ENCODE results near the gene GMPPB.

DNA sequence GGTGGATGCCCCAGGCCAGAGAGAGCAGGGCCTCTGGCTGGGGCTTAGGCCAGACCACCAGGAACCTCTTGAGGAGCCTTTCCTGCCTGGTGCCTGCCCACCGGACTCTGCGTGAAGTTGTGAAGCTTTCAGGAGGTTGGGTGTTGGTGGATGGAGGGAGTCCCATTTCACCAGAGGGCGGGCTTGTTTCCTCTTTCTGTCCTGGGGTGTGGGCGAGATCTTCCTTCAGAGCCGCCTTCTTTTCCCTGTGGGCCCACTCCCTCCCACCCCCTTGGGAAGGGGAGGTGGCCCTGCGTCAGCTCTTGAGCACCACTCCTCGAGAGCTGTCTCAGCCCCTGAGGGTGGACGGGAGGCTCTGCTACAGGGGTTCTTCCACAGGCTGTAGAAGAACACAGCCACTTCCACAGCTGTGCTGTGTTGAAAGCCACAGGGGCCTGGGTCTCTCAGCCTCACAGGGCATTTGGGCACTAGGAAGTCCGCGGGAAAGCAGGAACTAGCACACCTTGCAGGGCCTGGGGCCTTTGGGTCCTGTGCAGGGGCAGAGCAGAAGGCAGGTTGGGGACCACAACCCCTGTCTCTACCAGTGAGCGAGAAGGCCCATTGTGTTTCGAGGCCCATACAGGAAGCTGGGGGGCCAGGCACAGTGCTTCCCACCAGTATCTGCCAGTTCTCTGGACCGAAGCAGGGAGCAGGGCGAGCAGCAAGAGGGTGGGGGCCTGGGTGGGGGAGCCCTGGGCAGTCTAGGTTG, 6.4 kb downstream of the GMPPB start:
- TF ChIP-seq, protein P1, sequence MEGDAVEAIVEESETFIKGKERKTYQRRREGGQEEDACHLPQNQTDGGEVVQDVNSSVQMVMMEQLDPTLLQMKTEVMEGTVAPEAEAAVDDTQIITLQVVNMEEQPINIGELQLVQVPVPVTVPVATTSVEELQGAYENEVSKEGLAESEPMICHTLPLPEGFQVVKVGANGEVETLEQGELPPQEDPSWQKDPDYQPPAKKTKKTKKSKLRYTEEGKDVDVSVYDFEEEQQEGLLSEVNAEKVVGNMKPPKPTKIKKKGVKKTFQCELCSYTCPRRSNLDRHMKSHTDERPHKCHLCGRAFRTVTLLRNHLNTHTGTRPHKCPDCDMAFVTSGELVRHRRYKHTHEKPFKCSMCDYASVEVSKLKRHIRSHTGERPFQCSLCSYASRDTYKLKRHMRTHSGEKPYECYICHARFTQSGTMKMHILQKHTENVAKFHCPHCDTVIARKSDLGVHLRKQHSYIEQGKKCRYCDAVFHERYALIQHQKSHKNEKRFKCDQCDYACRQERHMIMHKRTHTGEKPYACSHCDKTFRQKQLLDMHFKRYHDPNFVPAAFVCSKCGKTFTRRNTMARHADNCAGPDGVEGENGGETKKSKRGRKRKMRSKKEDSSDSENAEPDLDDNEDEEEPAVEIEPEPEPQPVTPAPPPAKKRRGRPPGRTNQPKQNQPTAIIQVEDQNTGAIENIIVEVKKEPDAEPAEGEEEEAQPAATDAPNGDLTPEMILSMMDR (IDR thresholded peaks at IDR 0.05), result no peak
- TF ChIP-seq POLR2A (IDR thresholded peaks at IDR 0.05), result no peak

All from adrenal gland (tissue), 5 donors.